WTC11 (cell line): ENCODE data around the gene REPS2.
"Not testable (repeated sequence)": the region's sequence is repeated elsewhere in the genome, so short reads cannot be mapped to it uniquely, and the experiment has no call there.

ENCODE experiments used
- ELF4 ChIP-seq: sonication (generic); formaldehyde crosslinking; IDR thresholded peaks from 2 replicates; pipeline ENCODE4 v1.8.1; 2022; ENCODE audit warnings: low read depth, mild to moderate bottlenecking, moderate library complexity, missing genetic modification reagents
- NFYB ChIP-seq: sonication (generic); formaldehyde crosslinking; conservative IDR thresholded peaks from 2 replicates; pipeline ENCODE4 v1.8.0; 2022; ENCODE audit warnings: low read depth, missing genetic modification reagents
- ZNF138 ChIP-seq: sonication (generic); formaldehyde crosslinking; conservative IDR thresholded peaks from 2 replicates; pipeline ENCODE4 v1.8.1; 2022; ENCODE audit warnings: mild to moderate bottlenecking, moderate library complexity, missing genetic modification reagents
- TF ChIP-seq, protein P1 (sequence below): sonication (generic); formaldehyde crosslinking; IDR thresholded peaks from 2 replicates; pipeline ENCODE4 v1.8.0; 2023; ENCODE audit warnings: mild to moderate bottlenecking, missing genetic modification reagents
- TF ChIP-seq, protein P2 (sequence below): sonication (generic); formaldehyde crosslinking; IDR thresholded peaks from 2 replicates; pipeline ENCODE4 v1.8.1; 2022; ENCODE audit warnings: low read depth, missing genetic modification reagents, borderline replicate concordance
- TF ChIP-seq, protein P3 (sequence below): fragments of 200-600 bp; IDR thresholded peaks from 2 replicates; pipeline ENCODE4 v1.8.0; 2022; ENCODE audit warnings: antibody characterized with exemption
- TF ChIP-seq, protein P4 (sequence below): fragments of 250-450 bp; sonication (Bioruptor Pico); IDR thresholded peaks from 2 replicates; pipeline ENCODE4 v1.8.0; 2021; ENCODE audit warnings: mild to moderate bottlenecking
- TF ChIP-seq, protein P5 (sequence below): sonication (generic); formaldehyde crosslinking; IDR thresholded peaks from 2 replicates; pipeline ENCODE4 v1.8.1; 2022; ENCODE audit warnings: mild to moderate bottlenecking, moderate library complexity, missing genetic modification reagents

DNA sequence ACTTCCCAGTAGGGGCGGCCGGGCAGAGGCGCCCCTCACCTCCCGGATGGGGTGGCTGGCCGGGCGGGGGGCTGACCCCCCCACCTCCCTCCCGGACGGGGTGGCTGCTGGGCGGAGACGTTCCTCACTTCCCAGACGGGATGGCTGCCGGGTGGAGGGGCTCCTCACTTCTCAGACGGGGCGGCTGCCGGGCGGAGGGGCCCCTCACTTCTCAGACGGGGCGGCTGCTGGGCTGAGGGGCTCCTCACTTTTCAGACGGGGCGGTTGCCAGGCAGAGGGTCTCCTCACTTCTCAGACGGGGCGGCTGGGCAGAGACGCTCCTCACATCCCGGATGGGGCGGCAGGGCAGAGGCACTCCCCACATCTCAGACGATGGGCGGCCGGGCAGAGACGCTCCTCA lies 22.3 kb downstream of the REPS2 start:
- TF ChIP-seq, protein P1, sequence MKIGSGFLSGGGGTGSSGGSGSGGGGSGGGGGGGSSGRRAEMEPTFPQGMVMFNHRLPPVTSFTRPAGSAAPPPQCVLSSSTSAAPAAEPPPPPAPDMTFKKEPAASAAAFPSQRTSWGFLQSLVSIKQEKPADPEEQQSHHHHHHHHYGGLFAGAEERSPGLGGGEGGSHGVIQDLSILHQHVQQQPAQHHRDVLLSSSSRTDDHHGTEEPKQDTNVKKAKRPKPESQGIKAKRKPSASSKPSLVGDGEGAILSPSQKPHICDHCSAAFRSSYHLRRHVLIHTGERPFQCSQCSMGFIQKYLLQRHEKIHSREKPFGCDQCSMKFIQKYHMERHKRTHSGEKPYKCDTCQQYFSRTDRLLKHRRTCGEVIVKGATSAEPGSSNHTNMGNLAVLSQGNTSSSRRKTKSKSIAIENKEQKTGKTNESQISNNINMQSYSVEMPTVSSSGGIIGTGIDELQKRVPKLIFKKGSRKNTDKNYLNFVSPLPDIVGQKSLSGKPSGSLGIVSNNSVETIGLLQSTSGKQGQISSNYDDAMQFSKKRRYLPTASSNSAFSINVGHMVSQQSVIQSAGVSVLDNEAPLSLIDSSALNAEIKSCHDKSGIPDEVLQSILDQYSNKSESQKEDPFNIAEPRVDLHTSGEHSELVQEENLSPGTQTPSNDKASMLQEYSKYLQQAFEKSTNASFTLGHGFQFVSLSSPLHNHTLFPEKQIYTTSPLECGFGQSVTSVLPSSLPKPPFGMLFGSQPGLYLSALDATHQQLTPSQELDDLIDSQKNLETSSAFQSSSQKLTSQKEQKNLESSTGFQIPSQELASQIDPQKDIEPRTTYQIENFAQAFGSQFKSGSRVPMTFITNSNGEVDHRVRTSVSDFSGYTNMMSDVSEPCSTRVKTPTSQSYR: not testable (repeated sequence)
- not testable (repeated sequence) for TF ChIP-seq ZNF138 (CRISPR knock-in tag); ELF4; NFYB
- TF ChIP-seq, protein P2, sequence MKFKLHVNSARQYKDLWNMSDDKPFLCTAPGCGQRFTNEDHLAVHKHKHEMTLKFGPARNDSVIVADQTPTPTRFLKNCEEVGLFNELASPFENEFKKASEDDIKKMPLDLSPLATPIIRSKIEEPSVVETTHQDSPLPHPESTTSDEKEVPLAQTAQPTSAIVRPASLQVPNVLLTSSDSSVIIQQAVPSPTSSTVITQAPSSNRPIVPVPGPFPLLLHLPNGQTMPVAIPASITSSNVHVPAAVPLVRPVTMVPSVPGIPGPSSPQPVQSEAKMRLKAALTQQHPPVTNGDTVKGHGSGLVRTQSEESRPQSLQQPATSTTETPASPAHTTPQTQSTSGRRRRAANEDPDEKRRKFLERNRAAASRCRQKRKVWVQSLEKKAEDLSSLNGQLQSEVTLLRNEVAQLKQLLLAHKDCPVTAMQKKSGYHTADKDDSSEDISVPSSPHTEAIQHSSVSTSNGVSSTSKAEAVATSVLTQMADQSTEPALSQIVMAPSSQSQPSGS (CRISPR knock-in tag): not testable (repeated sequence)
- TF ChIP-seq, protein P3, sequence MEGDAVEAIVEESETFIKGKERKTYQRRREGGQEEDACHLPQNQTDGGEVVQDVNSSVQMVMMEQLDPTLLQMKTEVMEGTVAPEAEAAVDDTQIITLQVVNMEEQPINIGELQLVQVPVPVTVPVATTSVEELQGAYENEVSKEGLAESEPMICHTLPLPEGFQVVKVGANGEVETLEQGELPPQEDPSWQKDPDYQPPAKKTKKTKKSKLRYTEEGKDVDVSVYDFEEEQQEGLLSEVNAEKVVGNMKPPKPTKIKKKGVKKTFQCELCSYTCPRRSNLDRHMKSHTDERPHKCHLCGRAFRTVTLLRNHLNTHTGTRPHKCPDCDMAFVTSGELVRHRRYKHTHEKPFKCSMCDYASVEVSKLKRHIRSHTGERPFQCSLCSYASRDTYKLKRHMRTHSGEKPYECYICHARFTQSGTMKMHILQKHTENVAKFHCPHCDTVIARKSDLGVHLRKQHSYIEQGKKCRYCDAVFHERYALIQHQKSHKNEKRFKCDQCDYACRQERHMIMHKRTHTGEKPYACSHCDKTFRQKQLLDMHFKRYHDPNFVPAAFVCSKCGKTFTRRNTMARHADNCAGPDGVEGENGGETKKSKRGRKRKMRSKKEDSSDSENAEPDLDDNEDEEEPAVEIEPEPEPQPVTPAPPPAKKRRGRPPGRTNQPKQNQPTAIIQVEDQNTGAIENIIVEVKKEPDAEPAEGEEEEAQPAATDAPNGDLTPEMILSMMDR: not testable (repeated sequence)
- TF ChIP-seq, protein P4, sequence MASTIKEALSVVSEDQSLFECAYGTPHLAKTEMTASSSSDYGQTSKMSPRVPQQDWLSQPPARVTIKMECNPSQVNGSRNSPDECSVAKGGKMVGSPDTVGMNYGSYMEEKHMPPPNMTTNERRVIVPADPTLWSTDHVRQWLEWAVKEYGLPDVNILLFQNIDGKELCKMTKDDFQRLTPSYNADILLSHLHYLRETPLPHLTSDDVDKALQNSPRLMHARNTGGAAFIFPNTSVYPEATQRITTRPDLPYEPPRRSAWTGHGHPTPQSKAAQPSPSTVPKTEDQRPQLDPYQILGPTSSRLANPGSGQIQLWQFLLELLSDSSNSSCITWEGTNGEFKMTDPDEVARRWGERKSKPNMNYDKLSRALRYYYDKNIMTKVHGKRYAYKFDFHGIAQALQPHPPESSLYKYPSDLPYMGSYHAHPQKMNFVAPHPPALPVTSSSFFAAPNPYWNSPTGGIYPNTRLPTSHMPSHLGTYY (CRISPR knock-in tag): not testable (repeated sequence)
- TF ChIP-seq, protein P5, sequence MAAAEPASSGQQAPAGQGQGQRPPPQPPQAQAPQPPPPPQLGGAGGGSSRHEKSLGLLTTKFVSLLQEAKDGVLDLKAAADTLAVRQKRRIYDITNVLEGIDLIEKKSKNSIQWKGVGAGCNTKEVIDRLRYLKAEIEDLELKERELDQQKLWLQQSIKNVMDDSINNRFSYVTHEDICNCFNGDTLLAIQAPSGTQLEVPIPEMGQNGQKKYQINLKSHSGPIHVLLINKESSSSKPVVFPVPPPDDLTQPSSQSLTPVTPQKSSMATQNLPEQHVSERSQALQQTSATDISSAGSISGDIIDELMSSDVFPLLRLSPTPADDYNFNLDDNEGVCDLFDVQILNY: not testable (repeated sequence)
